ENCODE data around the gene RASSF5.

- TF ChIP-seq POLR2A (IDR thresholded peaks at IDR 0.05; ENCODE audit: low read depth, low read length) (no peak), POLR2AphosphoS5 (IDR thresholded peaks at IDR 0.05; ENCODE audit: low read depth, low read length) (no peak), TAF1 (IDR thresholded peaks at IDR 0.05; ENCODE audit: low read depth, low read length) (no peak), PAX5 (IDR thresholded peaks at IDR 0.05; ENCODE audit: insufficient read depth, low read length, severe bottlenecking) (no peak), SPI1 (IDR thresholded peaks at IDR 0.05; ENCODE audit: low read depth, low read length) (peak; percentile 79)
Measured at GRCh38 chr1:206557636-206558473, 50.5 kb downstream of the RASSF5 start.

Measured in GM12891 (cell line).